ENCODE results near the gene GALM.

GALM gene

GRCh38 chr2:38649176-38649728, 16.7 kb upstream of the GALM start:
- Histone ChIP-seq H3K36me3 (ENCODE audit: control insufficient read depth in 4 of 4, insufficient read depth in 4 of 4, low read length in 3 of 4) (no peaks in the 10 kb centered on the region), H3K27ac (ENCODE audit: insufficient read depth in 1 of 2, low read depth in 1 of 2, low read length in 2 of 2, poor library complexity in 1 of 2, severe bottlenecking in 2 of 2) (no peak overlapping the region), H3K4me1 (ENCODE audit: control extremely low read depth in 1 of 4, control insufficient read depth in 4 of 4, insufficient read depth in 4 of 4, low read length in 3 of 4) (peaks cover 6 to 38% (median 27%) of the 10 kb centered on the region in 4 experiments), H3K4me3 (ENCODE audit: control insufficient read depth in 1 of 7, extremely low read depth in 1 of 7, insufficient read depth in 4 of 7, low read depth in 2 of 7, low read length in 6 of 7) (no peak overlapping the region), H3K27me3 (replicated peaks in 2 of 5; ENCODE audit: control insufficient read depth in 4 of 5, insufficient read depth in 5 of 5, low read length in 4 of 5) (no peaks in the 10 kb centered on the region), H3K9me3 (ENCODE audit: control extremely low read depth in 1 of 5, control insufficient read depth in 4 of 5, insufficient read depth in 2 of 5, low read depth in 1 of 5, low read length in 4 of 5) (peaks cover 0 to 13% (median 2%) of the 10 kb centered on the region in 5 experiments)
- DNase-seq: no peak
- ChIA-PET CTCF (interaction anchor here (1.0 to 1.7 kb wide), 4 partner anchors 8 to 74 kb away, joined by 3 to 5 read pairs (median 4); no protein-coding TSS in a partner anchor), POLR2A (interaction anchor here (0.7 kb wide), 1 partner anchor 21 kb away, joined by 3 read pairs; no protein-coding TSS in a partner anchor)
- over 99% methylated on average over 12 of the region's 12 CpGs for WGBS (ENCODE audit: insufficient coverage)

DNA sequence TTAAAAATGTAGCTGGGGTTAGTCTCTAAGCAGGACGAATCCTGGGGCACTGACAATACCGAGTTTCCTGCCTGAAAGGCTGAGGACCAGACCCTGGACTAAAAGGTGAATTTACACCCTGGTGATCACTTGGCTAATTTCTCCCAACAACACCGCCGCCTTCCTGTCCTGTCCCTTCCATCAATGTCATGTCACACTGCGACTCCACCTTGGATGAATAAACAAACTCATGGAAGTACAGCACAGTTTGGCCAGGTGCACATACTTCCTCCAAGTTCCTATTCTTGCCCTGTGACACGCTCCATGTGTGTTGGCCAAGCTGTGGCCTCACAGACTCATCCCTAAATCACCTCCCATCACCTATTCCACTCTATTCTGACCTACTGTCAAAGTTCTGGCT, 15.9 kb upstream of the GALM start:
- ChIA-PET CTCF (interaction anchor here (1.3 to 1.7 kb wide), 2 partner anchors 40 to 73 kb away, joined by 3 to 5 read pairs; no protein-coding TSS in a partner anchor), POLR2A (no interaction called here)
- no peaks in the 10 kb centered on the region for H3K27me3 ChIP-seq (replicated peaks in 2 of 5; ENCODE audit: control insufficient read depth in 4 of 5, insufficient read depth in 5 of 5, low read length in 4 of 5)
- no peak for DNase-seq
- WGBS (ENCODE audit: insufficient coverage): 96% methylated on average over 6 of the region's 6 CpGs
- no peak overlapping the region for H3K27ac ChIP-seq (ENCODE audit: insufficient read depth in 1 of 2, low read depth in 1 of 2, low read length in 2 of 2, poor library complexity in 1 of 2, severe bottlenecking in 2 of 2)
- no peaks in the 10 kb centered on the region for H3K36me3 ChIP-seq (ENCODE audit: control insufficient read depth in 4 of 4, insufficient read depth in 4 of 4, low read length in 3 of 4)
- H3K9me3 ChIP-seq (ENCODE audit: control extremely low read depth in 1 of 5, control insufficient read depth in 4 of 5, insufficient read depth in 2 of 5, low read depth in 1 of 5, low read length in 4 of 5): peaks cover 0 to 13% (median 2%) of the 10 kb centered on the region in 5 experiments
- H3K4me3 ChIP-seq (ENCODE audit: control insufficient read depth in 1 of 7, extremely low read depth in 1 of 7, insufficient read depth in 4 of 7, low read depth in 2 of 7, low read length in 6 of 7): no peak overlapping the region
- H3K4me1 ChIP-seq (ENCODE audit: control extremely low read depth in 1 of 4, control insufficient read depth in 4 of 4, insufficient read depth in 4 of 4, low read length in 3 of 4): peaks cover 0 to 37% (median 29%) of the 10 kb centered on the region in 4 experiments

DNA sequence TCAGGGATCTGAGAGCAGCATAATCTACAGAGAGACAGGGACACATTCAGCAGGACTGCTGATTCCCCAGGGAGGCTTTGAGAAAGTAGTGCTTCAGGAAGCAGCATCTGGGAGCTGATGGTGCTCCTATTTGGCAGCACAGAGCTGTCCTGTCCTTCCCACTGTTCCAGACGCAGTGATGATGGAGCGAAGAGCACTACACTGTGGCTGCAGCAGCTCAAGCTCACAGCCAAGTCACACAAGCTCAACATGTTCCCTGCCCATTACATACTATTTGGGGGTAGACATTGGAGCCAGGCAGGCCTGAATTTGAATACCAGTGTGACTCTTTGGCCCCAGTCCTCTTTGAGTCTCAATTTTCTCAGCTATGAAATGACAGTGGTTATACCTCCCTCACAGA, 15.2 kb upstream of the GALM start:
- Histone ChIP-seq H3K9me3 (ENCODE audit: control extremely low read depth in 1 of 5, control insufficient read depth in 4 of 5, insufficient read depth in 2 of 5, low read depth in 1 of 5, low read length in 4 of 5) (peaks cover 0 to 11% (median 2%) of the 10 kb centered on the region in 5 experiments), H3K4me1 (ENCODE audit: control extremely low read depth in 1 of 4, control insufficient read depth in 4 of 4, insufficient read depth in 4 of 4, low read length in 3 of 4) (peaks cover 0 to 36% (median 29%) of the 10 kb centered on the region in 4 experiments), H3K36me3 (ENCODE audit: control insufficient read depth in 4 of 4, insufficient read depth in 4 of 4, low read length in 3 of 4) (no peaks in the 10 kb centered on the region), H3K27ac (ENCODE audit: insufficient read depth in 1 of 2, low read depth in 1 of 2, low read length in 2 of 2, poor library complexity in 1 of 2, severe bottlenecking in 2 of 2) (no peak overlapping the region), H3K27me3 (replicated peaks in 2 of 5; ENCODE audit: control insufficient read depth in 4 of 5, insufficient read depth in 5 of 5, low read length in 4 of 5) (no peaks in the 10 kb centered on the region), H3K4me3 (ENCODE audit: control insufficient read depth in 1 of 7, extremely low read depth in 1 of 7, insufficient read depth in 4 of 7, low read depth in 2 of 7, low read length in 6 of 7) (no peak overlapping the region)
- WGBS (ENCODE audit: insufficient coverage): 100% methylated on average over 2 of the region's 2 CpGs
- CTCF ChIA-PET: interaction anchor here (1.0 to 1.7 kb wide), 3 partner anchors 41 to 73 kb away, joined by 3 to 5 read pairs (median 3); no protein-coding TSS in a partner anchor
- POLR2A ChIA-PET: no interaction called here
- DNase-seq: no peak

DNA sequence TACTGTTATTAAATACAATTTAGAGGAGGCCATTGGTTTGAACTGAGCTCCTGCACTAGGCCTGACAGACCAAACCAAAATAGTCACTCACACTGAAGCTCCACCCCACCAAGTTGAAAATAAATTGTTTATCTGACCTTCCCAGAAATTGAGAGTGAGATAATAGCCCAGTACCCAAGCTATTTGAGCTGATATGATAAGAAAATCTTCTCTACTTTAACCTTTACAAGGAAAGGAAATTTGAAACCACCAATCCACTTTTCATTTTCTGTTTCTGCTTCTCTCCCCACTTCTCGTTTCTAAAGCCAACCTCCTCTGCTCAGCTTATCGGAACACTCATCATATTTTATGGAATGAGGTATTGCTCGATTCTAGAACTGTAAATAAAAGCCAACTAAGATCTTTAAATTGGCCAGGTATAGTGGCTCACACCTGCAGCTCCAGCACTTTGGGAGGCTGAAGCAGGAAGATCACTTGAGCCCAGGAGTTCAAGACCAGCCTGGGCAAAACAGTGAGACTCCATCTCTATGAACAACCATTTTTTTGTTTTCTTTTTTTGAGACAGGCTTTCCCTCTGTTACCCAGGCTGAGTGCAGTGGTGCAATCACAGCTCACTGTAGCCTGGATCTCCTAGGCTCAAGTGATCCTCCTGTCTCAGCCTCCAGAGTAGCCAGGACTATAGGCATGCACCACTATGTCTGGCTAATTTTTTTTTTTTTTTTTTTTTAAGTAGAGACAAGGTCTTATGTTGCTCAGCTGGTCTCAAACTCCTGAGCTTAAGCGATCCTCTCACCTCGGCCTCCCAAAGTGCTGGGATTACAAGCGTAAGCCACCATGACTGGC, 13.3 kb upstream of the GALM start:
- 100% methylated on average over 2 of the region's 6 CpGs for whole genome bisulfite sequencing (ENCODE audit: insufficient coverage)
- Histone ChIP-seq H3K9me3 (ENCODE audit: control extremely low read depth in 1 of 5, control insufficient read depth in 4 of 5, insufficient read depth in 2 of 5, low read depth in 1 of 5, low read length in 4 of 5) (peaks cover 0 to 11% (median 2%) of the 10 kb centered on the region in 5 experiments), H3K27ac (ENCODE audit: insufficient read depth in 1 of 2, low read depth in 1 of 2, low read length in 2 of 2, poor library complexity in 1 of 2, severe bottlenecking in 2 of 2) (peak overlapping the region in 1 of 2 experiments; percentile 67), H3K27me3 (replicated peaks in 2 of 5; ENCODE audit: control insufficient read depth in 4 of 5, insufficient read depth in 5 of 5, low read length in 4 of 5) (no peaks in the 10 kb centered on the region), H3K4me1 (ENCODE audit: control extremely low read depth in 1 of 4, control insufficient read depth in 4 of 4, insufficient read depth in 4 of 4, low read length in 3 of 4) (peaks cover 0 to 36% (median 29%) of the 10 kb centered on the region in 4 experiments), H3K36me3 (ENCODE audit: control insufficient read depth in 4 of 4, insufficient read depth in 4 of 4, low read length in 3 of 4) (no peaks in the 10 kb centered on the region), H3K4me3 (ENCODE audit: control insufficient read depth in 1 of 7, extremely low read depth in 1 of 7, insufficient read depth in 4 of 7, low read depth in 2 of 7, low read length in 6 of 7) (peak overlapping the region in 1 of 7 experiments; percentile 5)
- ChIA-PET CTCF (interaction anchor here (0.7 to 2.3 kb wide), 8 partner anchors 11 to 69 kb away, joined by 3 to 9 read pairs (median 4); partner anchors contain the start of gene HNRNPLL), POLR2A (interaction anchor here (1.2 kb wide), 1 partner anchor 32 kb away, joined by 3 read pairs; no protein-coding TSS in a partner anchor)
- peak; percentile 39 to 76 (median 67) for DNase-seq

GRCh38 chr2:38653380-38653714, 12.6 kb upstream of the GALM start:
- H3K9me3 ChIP-seq (ENCODE audit: control extremely low read depth in 1 of 5, control insufficient read depth in 4 of 5, insufficient read depth in 2 of 5, low read depth in 1 of 5, low read length in 4 of 5): peaks cover 0 to 5% (median 0%) of the 10 kb centered on the region in 5 experiments
- H3K27me3 ChIP-seq (replicated peaks in 2 of 5; ENCODE audit: control insufficient read depth in 4 of 5, insufficient read depth in 5 of 5, low read length in 4 of 5): no peaks in the 10 kb centered on the region
- peaks cover 0 to 31% (median 27%) of the 10 kb centered on the region in 4 experiments for H3K4me1 ChIP-seq (ENCODE audit: control extremely low read depth in 1 of 4, control insufficient read depth in 4 of 4, insufficient read depth in 4 of 4, low read length in 3 of 4)
- no peak overlapping the region for H3K4me3 ChIP-seq (ENCODE audit: control insufficient read depth in 1 of 7, extremely low read depth in 1 of 7, insufficient read depth in 4 of 7, low read depth in 2 of 7, low read length in 6 of 7)
- WGBS (ENCODE audit: insufficient coverage): no CpG with 5 or more reads among the region's 2 CpGs
- peak in 1 of 3 donors; percentile 37 for DNase-seq
- H3K27ac ChIP-seq (ENCODE audit: insufficient read depth in 1 of 2, low read depth in 1 of 2, low read length in 2 of 2, poor library complexity in 1 of 2, severe bottlenecking in 2 of 2): no peak overlapping the region
- ChIA-PET POLR2A (no interaction called here), CTCF (interaction anchor here (0.9 to 2.3 kb wide), 7 partner anchors 10 to 52 kb away, joined by 3 to 9 read pairs (median 4); partner anchors contain the start of gene HNRNPLL)
- H3K36me3 ChIP-seq (ENCODE audit: control insufficient read depth in 4 of 4, insufficient read depth in 4 of 4, low read length in 3 of 4): no peaks in the 10 kb centered on the region

- no peaks in the 10 kb centered on the region for H3K36me3 ChIP-seq (ENCODE audit: control insufficient read depth in 4 of 4, insufficient read depth in 4 of 4, low read length in 3 of 4)
- ChIA-PET POLR2A (no interaction called here), CTCF (interaction anchor here (1.1 to 2.3 kb wide), 5 partner anchors 10 to 52 kb away, joined by 3 to 9 read pairs (median 3); partner anchors contain the start of gene HNRNPLL)
- H3K27ac ChIP-seq (ENCODE audit: insufficient read depth in 1 of 2, low read depth in 1 of 2, low read length in 2 of 2, poor library complexity in 1 of 2, severe bottlenecking in 2 of 2): peak overlapping the region in 1 of 2 experiments; percentile 27
- peak in 2 of 3 donors; percentile 40 to 61 for DNase-seq
- H3K4me1 ChIP-seq (ENCODE audit: control extremely low read depth in 1 of 4, control insufficient read depth in 4 of 4, insufficient read depth in 4 of 4, low read length in 3 of 4): peaks cover 0 to 28% (median 23%) of the 10 kb centered on the region in 4 experiments
- no peaks in the 10 kb centered on the region for H3K27me3 ChIP-seq (replicated peaks in 2 of 5; ENCODE audit: control insufficient read depth in 4 of 5, insufficient read depth in 5 of 5, low read length in 4 of 5)
- H3K4me3 ChIP-seq (ENCODE audit: control insufficient read depth in 1 of 7, extremely low read depth in 1 of 7, insufficient read depth in 4 of 7, low read depth in 2 of 7, low read length in 6 of 7): no peak overlapping the region
- 87% methylated on average over 7 of the region's 10 CpGs for WGBS (ENCODE audit: insufficient coverage)
- no peaks in the 10 kb centered on the region for H3K9me3 ChIP-seq (ENCODE audit: control extremely low read depth in 1 of 5, control insufficient read depth in 4 of 5, insufficient read depth in 2 of 5, low read depth in 1 of 5, low read length in 4 of 5)
Measured at GRCh38 chr2:38653715-38654527, 12.0 kb upstream of the GALM start.

All from common myeloid progenitor, CD34-positive (primary cell).